Epithelial cell of esophagus (primary cell): ENCODE results near the gene PTPN3.

Experiments used
- DNase-seq: peaks from one replicate; pipeline ENCODE4 v3.0.0; 2010; ENCODE audit warnings: low read depth
- H3K4me3 ChIP-seq: 2 replicates; pipeline ENCODE4 v1.5.1; 2011; ENCODE audit warnings: mild to moderate bottlenecking, low read length, control low read depth
- TF ChIP-seq, protein P1 (sequence below): IDR thresholded peaks from 2 replicates; pipeline ENCODE4 v1.5.1; 2011; ENCODE audit warnings: low read depth, mild to moderate bottlenecking, low read length, control low read depth, inconsistent platforms; ENCODE audit not compliant: insufficient read depth; ENCODE audit errors: missing control alignments

PTPN3 gene

DNA sequence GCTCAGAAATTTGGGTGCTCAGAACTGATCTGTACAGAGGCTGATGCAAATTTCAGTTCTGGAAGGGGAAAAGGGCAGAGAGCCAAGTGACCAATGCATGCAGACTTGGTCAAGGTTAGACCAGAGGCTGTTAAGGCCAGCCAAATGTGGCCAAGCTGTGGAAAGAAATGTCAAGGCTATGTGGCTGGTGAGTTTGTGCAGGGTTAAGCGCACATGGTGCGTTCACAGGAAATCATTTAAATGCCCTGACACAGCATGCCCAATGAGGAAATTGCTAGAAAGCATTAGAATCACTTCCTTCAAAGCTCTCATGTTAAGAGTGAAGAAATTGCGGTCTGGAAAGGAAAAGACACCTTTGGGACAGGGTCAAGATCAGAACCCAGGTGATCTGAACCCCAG is 58.0 kb downstream of the PTPN3 start:
- no peak overlapping the region for H3K4me3 ChIP-seq
- TF ChIP-seq, protein P1, sequence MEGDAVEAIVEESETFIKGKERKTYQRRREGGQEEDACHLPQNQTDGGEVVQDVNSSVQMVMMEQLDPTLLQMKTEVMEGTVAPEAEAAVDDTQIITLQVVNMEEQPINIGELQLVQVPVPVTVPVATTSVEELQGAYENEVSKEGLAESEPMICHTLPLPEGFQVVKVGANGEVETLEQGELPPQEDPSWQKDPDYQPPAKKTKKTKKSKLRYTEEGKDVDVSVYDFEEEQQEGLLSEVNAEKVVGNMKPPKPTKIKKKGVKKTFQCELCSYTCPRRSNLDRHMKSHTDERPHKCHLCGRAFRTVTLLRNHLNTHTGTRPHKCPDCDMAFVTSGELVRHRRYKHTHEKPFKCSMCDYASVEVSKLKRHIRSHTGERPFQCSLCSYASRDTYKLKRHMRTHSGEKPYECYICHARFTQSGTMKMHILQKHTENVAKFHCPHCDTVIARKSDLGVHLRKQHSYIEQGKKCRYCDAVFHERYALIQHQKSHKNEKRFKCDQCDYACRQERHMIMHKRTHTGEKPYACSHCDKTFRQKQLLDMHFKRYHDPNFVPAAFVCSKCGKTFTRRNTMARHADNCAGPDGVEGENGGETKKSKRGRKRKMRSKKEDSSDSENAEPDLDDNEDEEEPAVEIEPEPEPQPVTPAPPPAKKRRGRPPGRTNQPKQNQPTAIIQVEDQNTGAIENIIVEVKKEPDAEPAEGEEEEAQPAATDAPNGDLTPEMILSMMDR: no peak
- no peak for DNase-seq

DNA sequence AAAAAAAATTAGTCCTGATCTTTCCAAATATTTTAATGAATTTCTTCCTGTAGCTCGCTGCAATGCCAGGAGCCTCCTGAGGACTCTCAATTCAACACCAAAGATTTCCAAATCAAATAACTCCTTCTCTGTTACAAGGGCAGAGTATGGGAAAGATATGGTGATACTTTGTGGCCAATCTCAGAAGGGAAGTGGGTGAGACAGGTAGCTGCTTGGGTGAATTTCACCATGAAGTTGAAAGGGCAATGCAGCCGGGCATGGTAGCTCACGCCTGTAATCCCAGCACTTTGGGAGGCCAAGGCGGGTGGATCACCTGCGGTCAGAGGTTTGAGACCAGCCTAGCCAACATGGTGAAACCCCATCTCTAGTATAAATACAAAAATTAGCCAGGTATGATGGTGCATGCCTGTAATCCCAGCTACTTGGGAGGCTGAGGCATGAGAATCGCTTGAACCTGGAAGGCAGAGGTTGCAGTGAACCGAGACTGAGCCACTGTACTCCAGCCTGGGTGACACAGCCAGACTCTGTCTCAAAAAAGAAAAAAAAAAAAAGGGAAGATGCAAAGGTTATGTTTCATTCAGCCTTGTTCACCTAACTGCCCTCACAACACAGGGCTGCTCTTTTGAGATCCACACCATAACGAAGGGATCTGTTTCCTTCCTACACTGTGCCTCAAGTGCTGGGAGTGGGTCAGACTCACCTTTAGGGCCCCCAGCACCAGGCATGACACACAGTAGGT is 58.6 kb downstream of the PTPN3 start:
- no peak overlapping the region for H3K4me3 ChIP-seq
- no peak for DNase-seq
- TF ChIP-seq, protein P1: no peak

- no peak overlapping the region for H3K4me3 ChIP-seq
- DNase-seq: no peak
- TF ChIP-seq, protein P1: no peak
Measured at GRCh38 chr9:109437286-109437685, 60.8 kb downstream of the PTPN3 start.

- TF ChIP-seq, protein P1: no peak
- H3K4me3 ChIP-seq: no peak overlapping the region
- DNase-seq: no peak
Measured at GRCh38 chr9:109436071-109436470, 62.0 kb downstream of the PTPN3 start.

- no peak overlapping the region for H3K4me3 ChIP-seq
- no peak for DNase-seq
- TF ChIP-seq, protein P1: no peak
Measured at GRCh38 chr9:109433476-109433875, 64.6 kb downstream of the PTPN3 start.

GRCh38 chr9:109430231-109430630 is 67.9 kb downstream of the PTPN3 start:
- H3K4me3 ChIP-seq: no peak overlapping the region
- DNase-seq: no peak
- TF ChIP-seq, protein P1: no peak

- DNase-seq: no peak
- TF ChIP-seq, protein P1: no peak
- H3K4me3 ChIP-seq: no peak overlapping the region
Measured at GRCh38 chr9:109428854-109429253, 69.3 kb downstream of the PTPN3 start.
